Fibroblast of lung (primary cell): ENCODE measurements around the gene LGI1.

Source experiments
- CTCF ChIP-seq, 2 donors: IDR thresholded peaks in 1 of 2; conservative IDR thresholded peaks in 1 of 2; 1 replicate in 1 of 2; 2 replicates in 1 of 2; pipeline ENCODE4 v1.5.1; 2011 to 2012; ENCODE audit warnings: low read length in 2 of 2, control low read depth in 1 of 2, inconsistent platforms in 1 of 2, low read depth in 1 of 2, mild to moderate bottlenecking in 1 of 2
- EZH2 ChIP-seq: IDR thresholded peaks from 2 replicates; pipeline ENCODE4 v1.5.1; 2012; ENCODE audit warnings: low read length, control low read depth, mild to moderate bottlenecking; ENCODE audit errors: missing control alignments

GRCh38 chr10:93784059-93784458 lies 26.3 kb downstream of the LGI1 start:
- no peak for TF ChIP-seq CTCF (conservative IDR thresholded peaks at IDR 0.05 in 1 of 2, IDR thresholded peaks at IDR 0.05 in 1 of 2; ENCODE audit: low read depth in 1 of 2, low read length in 2 of 2)
- TF ChIP-seq EZH2, result no peak
